ENCODE data around the gene TMPRSS13.

TMPRSS13 gene

DNA sequence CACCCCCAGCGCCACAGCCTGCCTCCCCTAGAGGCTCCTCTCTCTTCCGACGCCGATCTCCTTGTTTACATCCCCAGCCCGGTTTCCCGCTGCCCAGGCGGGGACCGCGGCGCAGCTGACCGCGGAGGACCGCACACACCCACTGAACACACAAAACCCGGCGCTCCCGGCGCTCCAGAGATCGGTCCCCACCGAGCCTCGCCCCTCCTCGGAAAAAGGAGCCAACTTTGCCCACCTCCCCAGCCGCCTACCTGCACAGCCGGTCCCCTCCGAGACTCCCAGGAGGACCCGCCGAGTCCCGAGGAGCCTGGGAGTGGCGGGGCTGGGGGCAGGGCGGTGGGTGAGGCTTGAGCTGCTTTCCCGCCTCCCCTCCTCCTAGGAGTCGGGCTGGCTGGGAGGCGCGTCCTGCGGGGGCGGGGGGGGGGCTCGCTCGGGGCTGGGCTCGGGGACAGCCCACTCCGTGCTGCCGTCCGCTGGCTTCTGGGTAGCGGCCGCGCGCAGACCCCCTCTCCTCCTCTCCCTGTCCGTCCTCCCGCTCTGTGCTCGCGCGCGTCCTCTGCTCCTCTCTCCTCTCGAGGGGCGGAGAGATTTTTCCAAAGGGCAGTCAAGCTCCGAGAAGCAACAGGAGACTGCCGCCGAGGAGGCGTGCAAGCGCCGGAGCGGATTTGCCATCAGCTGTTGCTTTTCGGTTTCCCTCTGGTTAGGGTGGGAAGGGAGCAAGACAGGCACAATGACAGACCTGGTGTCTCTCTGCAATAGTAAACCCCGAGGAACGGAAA, 52.7 kb downstream of the TMPRSS13 start, which contains the start of gene FXYD6 (continued):
- TF ChIP-seq ZBTB10 (tag by site-specific recombination; IDR thresholded peaks at IDR 0.05) (0 out of 2 replicates have a peak, but pooled peaks have one; percentile 27), ZNF292 (tag by site-specific recombination; IDR thresholded peaks at IDR 0.05; ENCODE audit: borderline replicate concordance, low read depth) (no peak), ZNF660 (tag by site-specific recombination; IDR thresholded peaks at IDR 0.05) (no peak), PRDM1 (tag by site-specific recombination; IDR thresholded peaks at IDR 0.05) (no peak), ZIC2 (tag by site-specific recombination; IDR thresholded peaks at IDR 0.05) (0 out of 2 replicates have a peak, but pooled peaks have one; percentile 6), FEZF1 (tag by site-specific recombination; IDR thresholded peaks at IDR 0.05) (no peak), ZBTB20 (tag by site-specific recombination; IDR thresholded peaks at IDR 0.05) (peak; percentile 29; the same call in 1 of the 2 replicates), SCRT1 (tag by site-specific recombination; IDR thresholded peaks at IDR 0.05; ENCODE audit: borderline replicate concordance) (peak; percentile 95), ZNF214 (tag by site-specific recombination; IDR thresholded peaks at IDR 0.05; ENCODE audit: borderline replicate concordance) (no peak), ZNF169 (tag by site-specific recombination; IDR thresholded peaks at IDR 0.05) (no peak), ZNF350 (tag by site-specific recombination; IDR thresholded peaks at IDR 0.05) (no peak), ZNF658 (tag by site-specific recombination; IDR thresholded peaks at IDR 0.05) (no peak), ZSCAN16 (tag by site-specific recombination; IDR thresholded peaks at IDR 0.05) (no peak), ZNF423 (tag by site-specific recombination; IDR thresholded peaks at IDR 0.05) (no peak), ZNF837 (tag by site-specific recombination; IDR thresholded peaks at IDR 0.05) (no peak), GLI2 (tag by site-specific recombination; IDR thresholded peaks at IDR 0.05; ENCODE audit: borderline replicate concordance, low read depth) (no peak), ZNF768 (tag by site-specific recombination; IDR thresholded peaks at IDR 0.05) (no peak), ZNF830 (tag by site-specific recombination; IDR thresholded peaks at IDR 0.05; ENCODE audit: low read depth) (no peak), KLF10 (tag by site-specific recombination; IDR thresholded peaks at IDR 0.05) (peak; percentile 88), GLIS1 (tag by site-specific recombination; IDR thresholded peaks at IDR 0.05) (peak; percentile 42; the same call in 1 of the 2 replicates), ZNF10 (tag by site-specific recombination; IDR thresholded peaks at IDR 0.05) (no peak), MYNN (tag by site-specific recombination; IDR thresholded peaks at IDR 0.05; ENCODE audit: borderline replicate concordance) (no peak), ZXDB (tag by site-specific recombination; IDR thresholded peaks at IDR 0.05) (no peak), KLF17 (tag by site-specific recombination; IDR thresholded peaks at IDR 0.05) (peak; percentile 40), PBX3 (CRISPR knock-in tag; IDR thresholded peaks at IDR 0.05) (no peak; the same call in 1 of the 2 replicates), PRDM10 (tag by site-specific recombination; IDR thresholded peaks at IDR 0.05) (peak; percentile 79), SCRT2 (tag by site-specific recombination; IDR thresholded peaks at IDR 0.05) (peak; percentile 99)
- TF ChIP-seq, protein P1, sequence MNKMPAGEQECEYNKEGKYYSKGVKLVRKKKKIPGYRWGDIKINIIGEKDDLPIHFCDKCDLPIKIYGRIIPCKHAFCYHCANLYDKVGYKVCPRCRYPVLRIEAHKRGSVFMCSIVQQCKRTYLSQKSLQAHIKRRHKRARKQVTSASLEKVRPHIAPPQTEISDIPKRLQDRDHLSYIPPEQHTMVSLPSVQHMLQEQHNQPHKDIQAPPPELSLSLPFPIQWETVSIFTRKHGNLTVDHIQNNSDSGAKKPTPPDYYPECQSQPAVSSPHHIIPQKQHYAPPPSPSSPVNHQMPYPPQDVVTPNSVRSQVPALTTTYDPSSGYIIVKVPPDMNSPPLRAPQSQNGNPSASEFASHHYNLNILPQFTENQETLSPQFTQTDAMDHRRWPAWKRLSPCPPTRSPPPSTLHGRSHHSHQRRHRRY (tag by site-specific recombination; IDR thresholded peaks at IDR 0.05) = no peak
- TF ChIP-seq, protein P2, sequence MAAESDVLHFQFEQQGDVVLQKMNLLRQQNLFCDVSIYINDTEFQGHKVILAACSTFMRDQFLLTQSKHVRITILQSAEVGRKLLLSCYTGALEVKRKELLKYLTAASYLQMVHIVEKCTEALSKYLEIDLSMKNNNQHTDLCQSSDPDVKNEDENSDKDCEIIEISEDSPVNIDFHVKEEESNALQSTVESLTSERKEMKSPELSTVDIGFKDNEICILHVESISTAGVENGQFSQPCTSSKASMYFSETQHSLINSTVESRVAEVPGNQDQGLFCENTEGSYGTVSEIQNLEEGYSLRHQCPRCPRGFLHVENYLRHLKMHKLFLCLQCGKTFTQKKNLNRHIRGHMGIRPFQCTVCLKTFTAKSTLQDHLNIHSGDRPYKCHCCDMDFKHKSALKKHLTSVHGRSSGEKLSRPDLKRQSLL (tag by site-specific recombination; IDR thresholded peaks at IDR 0.05) = no peak

Measured in HEK293 (cell line).